RCC 7860 (cell line): ENCODE data around the gene SLC4A1.

Source experiments
- DNase-seq: peaks from one replicate; pipeline ENCODE4 v3.0.0-alpha.2; 2015; ENCODE audit warnings: low spot score
- FAIRE-seq: peaks from 2 replicates; lab custom pipeline; 2012; peaks lifted over from hg19 to GRCh38; lab: Jason Lieb, UNC

SLC4A1 gene

DNA sequence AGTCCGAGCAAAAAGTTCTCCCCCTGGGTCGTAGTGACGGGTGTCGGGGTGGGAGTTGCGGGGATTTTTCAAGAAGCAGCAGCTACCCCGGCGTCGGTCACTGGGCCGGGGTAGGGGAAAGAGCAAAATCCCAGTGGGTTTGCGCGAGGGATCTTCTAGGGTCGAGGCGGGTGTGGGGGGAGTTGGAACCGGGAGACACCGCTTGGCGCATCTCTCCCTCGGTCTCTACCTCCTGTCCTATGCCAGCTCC, 46.1 kb downstream of the SLC4A1 start:
- no peak for FAIRE-seq

DNA sequence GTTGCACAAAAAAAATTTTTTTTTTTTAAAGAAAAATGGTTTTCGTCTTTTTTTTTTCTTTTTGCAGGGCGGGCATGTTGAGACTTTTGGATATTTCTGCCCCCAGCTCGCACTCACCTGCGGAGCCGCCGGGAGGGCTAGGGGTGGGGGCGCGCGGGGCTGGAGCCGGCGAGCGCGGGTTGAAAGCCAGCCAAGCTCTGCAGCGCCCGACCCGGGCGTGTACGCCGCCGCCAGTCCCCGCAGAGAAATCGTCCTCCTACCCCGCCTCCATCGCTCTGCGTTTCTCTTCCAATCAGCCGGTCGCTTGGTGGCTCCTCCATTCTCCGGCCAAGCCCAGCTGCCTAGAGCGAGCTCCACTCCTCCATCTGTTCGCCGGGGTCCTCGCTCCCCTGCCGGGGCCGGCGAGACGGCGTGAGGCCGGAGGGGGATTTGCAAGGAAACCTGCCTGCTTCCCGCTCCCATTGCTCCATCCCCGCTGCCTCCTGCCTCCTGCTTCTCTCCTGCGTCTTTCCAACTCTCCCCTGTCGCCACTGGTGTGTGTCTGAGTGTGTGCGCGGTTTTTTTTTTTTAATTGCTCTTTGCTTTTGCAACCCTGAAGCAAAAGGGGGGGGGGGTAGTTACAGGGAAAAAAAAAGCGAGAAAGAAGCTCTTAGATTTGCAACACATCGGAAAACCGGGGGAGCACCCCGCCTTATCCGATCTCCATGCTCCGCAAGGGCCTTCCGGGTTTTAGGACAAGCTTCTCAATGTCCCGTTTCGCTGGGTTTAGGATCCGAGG, 46.7 kb downstream of the SLC4A1 start:
- no peak for FAIRE-seq
- DNase-seq: peak; percentile 46

More for the DNA sequence above, 46.1 kb downstream of the SLC4A1 start:
- no peak for DNase-seq

DNA sequence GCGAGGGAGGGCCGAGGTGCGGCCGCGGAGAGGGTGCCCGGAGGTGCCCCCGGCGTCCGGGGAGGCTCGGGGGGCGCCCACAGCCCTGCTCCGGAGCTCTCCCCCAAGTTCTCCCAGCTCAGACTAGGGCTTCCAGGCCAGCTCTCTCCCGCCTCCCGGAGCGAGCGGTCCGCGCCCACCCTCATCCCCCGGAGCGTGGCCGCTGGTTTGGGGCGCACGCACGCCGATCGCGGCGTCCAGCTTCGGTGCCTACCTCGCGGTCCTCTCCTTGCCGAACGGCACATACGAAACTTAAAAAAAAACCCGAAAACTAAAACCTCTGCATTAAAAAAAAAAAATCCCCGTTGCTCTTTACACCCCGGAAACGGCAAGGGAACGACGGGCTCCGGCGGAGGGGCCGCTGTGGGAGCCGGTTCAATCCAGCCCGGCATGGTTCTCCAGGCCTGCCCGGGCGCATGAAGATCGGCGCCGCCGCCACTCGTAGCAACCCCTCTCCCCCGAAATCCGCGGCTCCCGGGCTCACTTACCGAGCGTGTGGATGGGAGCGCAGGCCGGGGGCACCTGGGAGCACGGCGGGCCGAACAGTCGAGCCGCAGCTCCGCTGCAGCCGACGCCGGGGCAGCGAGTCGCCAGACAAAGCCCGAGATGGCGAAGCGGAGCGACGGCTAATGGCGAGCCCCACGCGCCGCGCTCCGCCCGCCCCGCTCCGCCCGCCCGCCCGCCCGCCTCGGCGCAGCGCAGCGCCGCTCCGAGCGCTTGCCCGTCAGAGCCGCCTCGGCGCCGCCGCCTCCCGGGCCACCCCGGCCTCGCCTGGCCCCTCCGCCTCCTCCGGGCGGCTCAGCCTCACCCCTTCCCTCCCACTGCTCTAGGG, 47.5 kb downstream of the SLC4A1 start:
- no peak for DNase-seq
- no peak for FAIRE-seq

DNA sequence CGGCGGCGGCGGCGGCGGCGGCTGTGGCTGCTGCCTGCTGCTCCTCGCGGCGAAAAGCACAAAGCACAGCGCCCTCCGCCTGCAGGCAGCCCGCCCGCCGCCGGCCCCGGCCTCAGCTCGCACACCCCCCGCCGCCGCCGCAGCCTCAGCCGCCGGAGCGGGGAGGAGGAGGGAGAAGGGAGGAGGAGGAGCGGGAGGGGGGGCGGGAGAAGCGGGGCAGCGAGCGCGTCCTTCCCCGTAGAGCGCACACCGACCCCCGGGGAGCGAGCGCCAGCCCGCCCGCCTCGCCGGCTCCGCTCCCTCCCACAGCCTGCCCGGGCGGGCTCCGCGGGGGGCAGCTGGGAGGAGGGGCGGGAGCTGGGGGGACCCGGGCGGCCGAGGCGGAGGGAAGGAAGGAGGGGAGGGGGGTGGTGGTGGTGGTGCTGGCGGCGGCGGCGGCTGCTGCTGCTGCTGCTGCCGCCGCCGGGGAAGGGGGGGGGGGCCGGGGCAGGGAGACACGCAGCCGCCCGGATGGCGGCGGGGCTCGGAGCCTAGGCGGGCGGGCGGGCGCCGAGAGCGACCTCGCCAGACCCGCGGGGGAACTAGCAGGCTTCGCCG, 48.2 kb downstream of the SLC4A1 start, which contains the start of gene UBTF:
UBTF (minus strand) TSS at position 60 of the 597 bp plus-strand sequence. CDS start 1,446 bp downstream, outside the sequence.
- no peak for FAIRE-seq
- peak; percentile 47 for DNase-seq

DNA sequence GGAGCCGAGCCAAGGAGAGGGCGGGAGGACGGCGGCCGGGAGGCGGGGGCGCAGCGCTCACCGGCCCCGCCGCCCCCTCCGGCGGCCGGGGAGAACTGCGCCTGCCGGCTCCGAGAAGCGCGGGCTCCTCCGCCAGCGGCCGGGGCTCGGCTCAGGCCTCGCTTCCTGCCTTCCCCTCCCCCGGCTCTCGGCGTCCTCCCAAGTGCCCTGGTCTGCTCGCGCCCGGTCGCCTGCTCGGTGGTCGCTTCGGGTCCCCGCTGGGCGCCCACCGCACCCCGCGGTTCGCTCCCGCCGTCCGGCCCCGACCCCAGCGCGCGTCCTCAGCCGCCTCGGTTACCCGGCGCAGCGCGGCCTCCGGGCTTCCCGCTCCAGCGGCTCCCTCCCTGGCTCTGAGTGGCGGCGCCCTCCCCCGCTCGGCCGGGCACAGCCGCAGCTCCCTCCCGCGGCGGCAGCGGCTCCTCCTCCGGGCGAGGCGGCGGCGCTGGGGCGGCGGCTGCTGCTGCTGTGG, 48.8 kb downstream of the SLC4A1 start:
- FAIRE-seq: no peak
- DNase-seq: peak; percentile 43

DNA sequence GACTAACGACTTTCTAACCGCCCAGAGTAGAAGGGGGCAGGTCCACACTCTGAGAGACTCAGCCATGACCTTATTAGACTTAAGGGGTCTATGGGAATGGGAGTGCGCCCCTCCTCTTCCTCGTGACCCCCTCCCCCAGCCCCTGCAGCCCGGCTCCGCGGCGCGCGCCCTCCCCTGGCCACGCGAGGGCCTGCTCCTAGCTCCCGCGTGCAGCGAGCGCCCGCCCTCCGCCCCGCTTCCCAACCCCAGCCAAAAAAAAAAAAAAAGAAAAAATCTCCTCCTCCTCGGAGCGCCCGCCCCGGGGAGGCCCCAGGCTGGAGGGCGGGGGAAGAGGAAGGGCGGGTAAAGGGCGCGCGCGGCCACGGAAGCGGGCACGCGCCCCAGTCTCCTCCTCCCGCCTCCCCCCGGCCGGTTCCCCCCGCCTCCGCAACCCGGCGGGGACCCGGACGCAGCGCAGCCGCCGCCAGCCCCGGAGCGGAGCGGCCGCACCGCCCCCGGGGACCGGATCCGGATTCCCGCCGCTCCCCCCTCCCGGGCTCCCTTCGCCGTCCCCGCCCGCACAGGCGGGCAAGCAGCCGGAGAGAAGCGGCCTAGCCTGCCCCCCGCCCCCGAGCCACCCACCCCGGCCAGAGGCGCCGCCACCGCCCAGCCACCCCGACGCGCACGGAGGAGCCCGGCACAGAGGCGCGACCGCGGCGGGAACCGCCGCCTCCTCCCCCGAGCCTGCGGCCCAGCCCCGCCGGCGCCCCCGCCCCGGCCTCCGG, 49.4 kb downstream of the SLC4A1 start:
- DNase-seq: peak; percentile 81
- FAIRE-seq: no peak

DNA sequence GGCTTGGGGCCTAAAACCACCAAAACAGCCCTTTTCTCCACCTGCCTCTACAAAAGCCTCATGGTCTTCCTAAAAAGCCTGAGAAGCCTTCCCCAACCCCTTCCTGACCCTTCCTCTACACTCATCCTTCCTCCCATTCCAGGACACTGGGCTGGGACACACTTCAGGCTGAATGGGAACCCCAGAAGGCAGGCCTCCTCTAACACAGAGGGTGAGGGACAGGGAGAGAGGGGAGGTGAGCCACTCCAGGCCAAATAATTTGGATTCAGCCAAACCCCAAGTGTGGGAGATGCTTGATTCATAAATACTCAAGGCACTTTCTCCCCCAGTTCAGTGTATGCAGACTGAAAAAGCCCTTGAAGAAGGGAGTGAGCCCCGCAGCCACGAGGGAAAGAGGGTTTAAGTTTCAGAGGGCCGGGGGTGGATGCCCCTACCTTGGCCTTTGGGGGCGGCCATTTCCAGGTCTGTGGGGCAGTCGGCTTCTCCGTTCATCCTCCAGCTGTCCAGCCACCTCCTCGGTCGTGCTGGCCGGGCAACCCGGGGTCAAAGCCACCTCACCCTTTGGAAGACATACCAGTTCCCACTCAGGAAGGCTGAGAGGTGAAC, 50.1 kb downstream of the SLC4A1 start:
- DNase-seq (no peak), FAIRE-seq (no peak)

DNA sequence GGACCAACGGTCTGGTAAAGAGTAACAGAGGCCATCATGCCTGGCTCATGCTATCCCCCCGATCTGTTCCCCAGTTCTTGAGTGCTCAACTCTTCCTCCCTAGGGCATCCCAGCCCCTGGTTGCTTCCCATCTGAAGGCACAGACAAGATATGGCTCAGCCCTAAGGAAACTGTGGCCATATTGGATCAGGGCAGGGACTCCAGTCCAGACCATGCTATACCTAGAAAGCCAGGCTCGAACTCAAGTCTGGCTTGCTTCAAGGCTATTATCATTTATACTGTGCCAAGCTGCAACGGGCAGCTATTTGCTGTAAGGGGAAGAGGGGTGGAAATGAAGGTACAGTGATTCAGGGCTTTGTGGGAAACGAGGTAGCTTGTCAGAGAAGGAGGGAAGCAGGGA, 51.2 kb downstream of the SLC4A1 start:
- FAIRE-seq (no peak), DNase-seq (no peak)

DNA sequence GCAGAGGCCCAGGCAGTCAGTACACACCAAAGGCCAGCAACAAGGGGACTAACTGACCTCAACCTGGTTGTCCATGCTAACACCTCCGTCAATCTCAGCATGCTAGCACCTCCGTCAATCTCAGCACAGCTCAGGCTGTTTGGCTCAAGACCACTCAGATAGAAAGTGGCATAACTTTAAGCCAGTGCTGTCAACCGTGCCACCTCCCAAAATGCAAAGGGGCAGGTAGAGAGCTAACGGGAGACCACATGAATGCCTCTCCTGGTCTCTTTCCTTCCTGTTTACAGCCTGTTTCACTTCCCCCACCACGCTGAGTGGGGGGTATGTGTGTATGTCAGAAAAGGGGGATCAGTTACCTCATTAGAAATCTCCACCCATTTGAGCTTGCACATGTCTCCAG, 51.8 kb downstream of the SLC4A1 start:
- no peak for FAIRE-seq
- no peak for DNase-seq

DNA sequence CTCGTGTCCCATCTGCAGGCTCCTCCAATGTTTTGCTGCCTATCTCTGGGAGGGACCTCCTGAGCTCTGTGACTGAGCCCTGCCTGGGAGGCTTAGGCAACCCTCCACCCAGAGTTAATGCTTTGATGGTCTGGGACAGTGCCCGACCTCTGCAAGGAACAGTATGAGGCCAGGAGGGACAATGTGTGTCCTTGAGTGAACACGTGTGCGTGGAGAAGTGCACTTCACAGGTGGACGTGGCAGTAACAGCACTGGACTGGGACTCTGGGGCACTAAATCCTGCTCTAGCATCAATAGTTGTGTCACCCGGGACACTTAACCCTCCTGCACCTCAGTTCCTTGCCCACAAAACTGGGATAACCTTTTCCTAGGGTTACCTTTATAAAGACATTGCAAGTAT, 53.0 kb downstream of the SLC4A1 start:
- DNase-seq (no peak), FAIRE-seq (no peak)

DNA sequence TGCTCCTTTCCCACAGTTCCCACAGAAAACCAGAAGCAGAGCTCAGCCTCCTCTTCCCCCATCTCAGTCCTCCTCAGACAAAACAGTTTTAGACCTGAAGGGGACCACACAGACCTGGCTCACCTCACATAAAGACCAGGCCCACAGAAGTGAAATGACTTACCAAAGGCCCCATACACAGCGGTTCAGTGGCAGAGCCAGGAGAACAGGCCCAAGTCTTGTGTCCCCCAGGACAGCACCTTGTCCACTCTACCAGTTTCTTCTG, 53.8 kb downstream of the SLC4A1 start:
- no peak for FAIRE-seq

DNA sequence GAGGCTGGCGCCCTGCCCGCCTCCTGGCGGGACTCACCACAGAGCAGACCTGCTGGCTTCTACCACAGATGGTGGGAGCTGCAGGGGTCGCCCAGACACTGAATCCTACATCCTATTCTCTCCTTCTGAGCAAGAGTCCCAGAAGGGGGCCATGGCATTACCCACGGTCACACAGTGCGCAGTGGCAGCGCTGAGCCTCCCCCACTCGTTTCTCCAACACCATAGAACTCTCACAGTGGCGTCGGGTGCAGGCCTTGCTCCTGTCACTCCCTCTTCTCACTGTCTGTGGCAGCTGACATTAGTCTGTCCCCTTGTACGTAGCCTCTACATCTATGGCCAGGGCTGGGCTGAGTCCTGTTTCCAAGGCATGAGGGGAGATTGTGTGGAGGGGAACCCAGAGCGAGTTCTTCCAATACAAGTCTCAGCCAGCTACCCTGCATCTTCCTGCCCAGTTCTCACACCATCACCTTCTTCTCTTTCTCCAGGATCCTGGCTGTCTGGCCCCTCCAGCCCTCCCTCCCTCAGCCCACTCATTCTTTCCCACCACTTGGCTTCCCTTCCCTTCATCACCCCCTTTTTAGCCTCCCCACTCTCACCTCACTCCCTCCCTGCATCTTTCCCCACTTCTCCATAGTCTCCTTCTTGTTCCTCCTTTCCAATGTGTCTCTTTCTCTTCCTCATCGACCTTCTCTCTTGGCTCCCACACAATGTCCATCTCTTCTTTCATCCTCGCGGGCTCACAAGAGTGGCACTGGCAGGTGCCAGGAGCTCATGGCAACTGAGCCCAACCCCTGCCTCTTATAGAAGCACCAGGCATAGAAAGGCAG, 54.3 kb downstream of the SLC4A1 start:
- FAIRE-seq (no peak), DNase-seq (no peak)

More for the DNA sequence above, 53.8 kb downstream of the SLC4A1 start:
- no peak for DNase-seq

DNA sequence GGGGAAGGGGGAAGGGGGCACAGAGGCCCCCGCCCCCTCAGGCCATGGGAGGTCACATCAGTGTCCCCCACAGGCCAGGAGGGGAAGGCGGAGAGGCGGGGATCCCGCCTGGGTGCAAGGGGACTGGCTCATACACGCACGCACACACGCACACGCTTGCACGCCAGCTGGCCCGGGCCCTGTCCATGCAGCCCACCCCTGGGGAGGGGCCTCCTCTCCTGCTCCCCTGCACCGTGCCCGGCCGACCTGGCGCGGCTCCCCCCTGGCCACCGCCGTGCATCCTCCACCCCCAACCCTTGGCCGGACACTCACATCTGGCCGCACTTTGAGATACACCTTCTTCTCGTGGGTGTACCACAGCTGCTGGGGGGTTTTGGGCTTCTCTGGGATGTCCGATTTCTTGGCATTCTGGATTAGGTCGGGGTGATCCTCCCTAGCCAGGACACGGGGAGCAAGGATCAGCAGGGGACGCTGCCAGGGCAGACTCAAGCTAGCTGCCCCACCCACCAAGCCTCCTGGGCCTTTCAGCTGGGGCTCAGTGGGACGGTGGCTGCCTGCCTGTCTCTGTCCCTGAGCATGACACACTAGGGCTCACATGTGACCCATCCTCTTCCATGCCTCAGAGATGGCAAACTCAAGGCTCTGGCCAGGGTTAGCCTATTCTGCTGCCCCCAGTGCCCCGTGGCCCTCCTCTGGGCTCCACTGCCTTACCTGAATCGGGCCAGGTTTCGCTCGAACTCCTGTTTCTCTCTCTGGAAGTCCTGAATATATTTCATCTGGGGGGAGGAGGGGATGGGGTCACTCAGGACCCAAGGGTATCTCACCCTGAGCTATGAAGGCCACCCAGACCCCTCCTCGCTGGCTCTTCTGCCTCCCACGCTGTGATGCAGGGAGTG, 55.2 kb downstream of the SLC4A1 start:
- FAIRE-seq: no peak
- no peak for DNase-seq

DNA sequence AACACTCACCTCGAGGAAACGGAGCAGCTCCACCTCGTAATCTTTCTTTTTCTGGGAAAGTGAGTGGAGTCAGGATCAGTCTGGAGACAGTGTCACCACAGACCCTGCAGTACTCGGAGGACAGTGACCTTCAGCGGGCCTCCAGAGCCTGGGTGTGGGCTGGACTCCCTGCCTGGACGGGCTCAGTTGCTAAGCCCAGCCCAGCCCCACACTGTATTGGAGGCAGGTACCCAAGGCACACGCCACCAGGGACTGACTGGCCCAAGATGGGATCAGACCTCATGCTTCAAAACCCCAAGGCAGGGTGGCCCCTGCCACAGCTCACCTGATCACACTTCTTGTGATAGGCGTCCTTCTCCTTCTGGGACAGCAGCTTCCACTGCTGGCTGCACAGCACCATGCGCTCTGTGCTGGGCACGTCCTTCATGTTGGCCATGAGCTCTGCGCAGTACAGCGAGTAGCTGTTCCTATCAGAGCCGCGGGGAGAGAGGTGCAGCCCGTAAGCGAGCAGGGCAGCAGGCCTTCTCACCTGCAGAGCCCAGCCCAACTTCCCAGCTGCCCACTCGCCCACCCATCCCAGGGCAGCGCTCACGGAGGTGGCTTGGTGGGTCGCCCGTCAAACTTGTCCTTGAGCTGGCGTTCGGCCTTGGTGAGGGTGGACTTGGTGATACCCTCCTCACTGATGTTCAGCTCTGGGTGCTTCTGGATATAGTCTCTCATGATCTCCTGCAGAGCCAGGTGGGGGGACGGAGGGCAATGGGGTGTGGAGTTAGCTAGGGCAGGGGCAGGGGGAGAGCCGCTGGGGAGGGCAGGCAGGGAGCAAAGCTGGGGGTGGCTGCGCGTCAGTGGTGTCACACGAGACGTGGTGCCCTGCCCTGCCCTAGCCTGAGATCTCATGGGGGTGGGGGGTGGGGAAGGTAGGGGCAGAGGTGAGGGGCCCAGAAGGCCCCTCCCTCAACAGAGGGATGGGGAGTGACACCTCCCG, 56.4 kb downstream of the SLC4A1 start:
- DNase-seq (no peak), FAIRE-seq (no peak)

DNA sequence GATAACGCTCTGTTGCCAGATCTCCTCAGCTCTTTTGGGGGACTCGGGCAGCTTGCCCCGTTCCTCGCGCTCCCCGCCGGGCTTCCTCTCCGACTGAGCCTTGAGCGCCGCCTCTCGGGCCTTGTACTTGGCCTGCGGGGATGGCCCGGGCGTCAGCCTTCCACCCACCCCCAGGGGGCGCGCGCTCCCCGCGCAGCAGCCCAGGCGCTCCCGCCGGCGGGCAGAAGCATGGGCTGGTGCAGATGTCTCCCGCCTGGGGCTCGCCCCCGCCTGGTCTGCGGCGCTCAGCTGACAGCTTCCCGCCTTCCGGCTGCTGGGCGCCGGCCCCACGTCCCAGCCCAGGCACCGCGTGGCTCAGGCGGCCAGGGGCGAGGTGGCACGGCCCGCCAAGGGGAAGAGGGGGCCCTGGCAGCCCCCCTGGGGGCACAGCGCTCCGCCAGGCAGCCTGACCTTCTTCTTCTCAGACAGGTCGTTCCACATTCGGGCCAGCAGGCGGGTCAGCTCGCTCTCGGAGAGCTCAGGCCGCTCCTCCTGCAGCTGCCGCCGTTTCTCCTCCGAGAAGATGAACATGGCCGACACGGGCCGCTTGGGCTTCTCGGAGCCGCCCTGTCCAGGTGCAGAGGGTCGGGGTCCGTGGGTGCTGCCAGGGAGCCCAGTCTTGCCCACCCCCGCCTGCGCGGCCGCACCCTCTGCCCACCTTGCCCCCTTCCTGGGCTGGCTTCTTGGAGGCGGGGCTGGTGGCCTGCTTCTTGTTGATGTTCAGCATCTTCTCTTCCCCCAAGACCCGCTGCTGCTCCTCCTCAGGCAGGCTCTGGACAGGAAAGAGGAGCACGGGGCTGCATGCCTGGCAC, 57.4 kb downstream of the SLC4A1 start:
- FAIRE-seq (no peak), DNase-seq (peak; percentile 69)

DNA sequence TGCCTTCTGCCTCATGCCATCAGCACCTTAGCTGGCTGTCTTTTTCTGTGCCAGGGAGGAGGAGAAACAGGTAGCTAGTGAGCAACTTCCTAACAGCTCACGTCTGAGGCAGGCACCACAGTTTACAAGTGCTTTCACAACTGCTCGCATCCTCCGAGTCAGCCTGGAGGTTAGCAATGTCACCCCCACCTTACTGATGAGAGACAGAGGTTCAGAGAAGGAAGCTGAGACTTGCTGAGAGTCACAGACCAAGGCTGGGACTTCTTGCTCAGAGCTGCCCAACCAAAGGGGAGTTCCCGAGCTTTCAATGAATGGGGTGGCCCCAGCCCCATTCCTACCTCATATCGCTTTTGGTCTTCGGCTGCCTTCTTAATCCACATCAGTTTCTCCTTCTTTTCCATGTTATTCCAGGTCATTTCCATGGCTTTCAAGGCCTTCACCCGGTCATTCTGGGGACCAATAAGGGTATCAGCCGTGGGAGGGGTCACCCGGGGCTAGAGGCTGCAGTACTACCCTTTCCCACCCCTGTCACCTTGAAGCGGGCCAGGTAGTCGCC, 58.1 kb downstream of the SLC4A1 start:
- DNase-seq (peak; percentile 33), FAIRE-seq (no peak)
